Neural cell (in vitro differentiated cells): ENCODE results near the gene KLK7. TPM values are rescaled to one million over a fixed set of nuclear protein-coding genes. Genes with fewer than 3 reads are reported as not detected.

Source experiments
- H2AFZ ChIP-seq: fragments of 200-600, 300-800 bp; sonication (generic), shearing (Covaris generic); 2 replicates; pipeline ENCODE4 v1.6.0; 2014; ENCODE audit warnings: low read depth, mild to moderate bottlenecking, antibody characterized with exemption, low read length, moderate library complexity
- H3F3A ChIP-seq: fragments of 200-600 bp; shearing (Covaris generic); 2 replicates; pipeline ENCODE4 v1.6.1; 2016; ENCODE audit warnings: mild to moderate bottlenecking, moderate library complexity, mixed read lengths, antibody characterized with exemption, low read length; ENCODE audit not compliant: insufficient read depth, poor library complexity, severe bottlenecking
- H3K27ac ChIP-seq: fragments of 200-600, 300-800 bp; sonication (generic), shearing (Covaris generic); 2 replicates; pipeline ENCODE4 v1.5.1; 2014; ENCODE audit warnings: mild to moderate bottlenecking, low read length, moderate library complexity
- H3K27me3 ChIP-seq: fragments of 300-800, 200-600 bp; sonication (generic), shearing (Covaris generic); 2 replicates; pipeline ENCODE4 v1.6.0; 2014; ENCODE audit warnings: mild to moderate bottlenecking, low read depth, low read length, moderate library complexity; ENCODE audit not compliant: insufficient read depth
- H3K36me3 ChIP-seq: fragments of 300-800, 200-600 bp; sonication (generic), shearing (Covaris generic); 2 replicates; pipeline ENCODE4 v1.5.1; 2014; ENCODE audit warnings: mild to moderate bottlenecking, antibody characterized with exemption, low read length, moderate library complexity; ENCODE audit not compliant: insufficient read depth
- H3K4me2 ChIP-seq: fragments of 300-800, 200-600 bp; sonication (generic), shearing (Covaris generic); 2 replicates; pipeline ENCODE4 v1.6.0; 2014; ENCODE audit warnings: mild to moderate bottlenecking, low read length
- H3K4me3 ChIP-seq: fragments of 300-800, 200-600 bp; sonication (generic), shearing (Covaris generic); 2 replicates; pipeline ENCODE4 v1.5.1; 2014; ENCODE audit warnings: mild to moderate bottlenecking, low read length, moderate library complexity
- H3K79me2 ChIP-seq: fragments of 200-600 bp; shearing (Covaris generic); replicated peaks from 2 replicates; pipeline ENCODE4 v1.6.0; 2014; ENCODE audit warnings: mild to moderate bottlenecking, low read length, moderate library complexity; ENCODE audit not compliant: insufficient read depth
- H3K9ac ChIP-seq: fragments of 300-800, 200-600 bp; sonication (generic), shearing (Covaris generic); 2 replicates; pipeline ENCODE4 v1.6.1; 2016; ENCODE audit warnings: mild to moderate bottlenecking, low read length, mixed read lengths
- H3K9me2 ChIP-seq: fragments of 200-600 bp; shearing (Covaris generic); 2 replicates; pipeline ENCODE4 v1.6.1; 2016; ENCODE audit warnings: mild to moderate bottlenecking, low read length, mixed read lengths; ENCODE audit not compliant: insufficient read depth
- H3K9me3 ChIP-seq: fragments of 200-600, 300-800 bp; sonication (generic), shearing (Covaris generic); 2 replicates; pipeline ENCODE4 v1.6.1; 2016; ENCODE audit warnings: mild to moderate bottlenecking, mixed run types, low read length, moderate library complexity, mixed read lengths
- H4K20me1 ChIP-seq: fragments of 200-600 bp; shearing (Covaris generic); 2 replicates; pipeline ENCODE4 v1.6.1; 2016; ENCODE audit warnings: mild to moderate bottlenecking, mixed run types; ENCODE audit not compliant: insufficient read depth
- CTCF ChIP-seq: fragments of 450-650 bp; IDR thresholded peaks from 2 replicates; pipeline ENCODE4 v1.5.1; 2014; ENCODE audit warnings: antibody characterized with exemption, mild to moderate bottlenecking, moderate library complexity; ENCODE audit not compliant: poor library complexity, severe bottlenecking
- EP300 ChIP-seq: fragments of 450-650 bp; conservative IDR thresholded peaks from 2 replicates; pipeline ENCODE4 v1.6.1; 2014; ENCODE audit warnings: antibody characterized with exemption, mild to moderate bottlenecking, moderate library complexity; ENCODE audit not compliant: poor library complexity, severe bottlenecking
- EZH2 ChIP-seq: fragments of 200-600, 300-800 bp; shearing (Covaris generic), sonication (generic); IDR thresholded peaks from 2 replicates; pipeline ENCODE4 v1.6.1; 2014; ENCODE audit warnings: antibody characterized with exemption, low read length, borderline replicate concordance, mild to moderate bottlenecking; ENCODE audit not compliant: insufficient read depth, poor library complexity, severe bottlenecking
- MXI1 ChIP-seq: fragments of 450-650 bp; conservative IDR thresholded peaks from 2 replicates; pipeline ENCODE4 v1.6.1; 2014; ENCODE audit warnings: antibody characterized with exemption, mild to moderate bottlenecking; ENCODE audit not compliant: poor library complexity, severe bottlenecking
- POLR2AphosphoS5 ChIP-seq: IDR thresholded peaks from 2 replicates; pipeline ENCODE4 v1.6.1; 2012
- RAD21 ChIP-seq: fragments of 450-650 bp; conservative IDR thresholded peaks from 2 replicates; pipeline ENCODE4 v1.6.1; 2014; ENCODE audit warnings: antibody characterized with exemption, mild to moderate bottlenecking, moderate library complexity
- REST ChIP-seq: IDR thresholded peaks from 2 replicates; pipeline ENCODE4 v1.6.1; 2012; ENCODE audit warnings: borderline replicate concordance
- SMC3 ChIP-seq: fragments of 450-650 bp; conservative IDR thresholded peaks from 2 replicates; pipeline ENCODE4 v1.6.1; 2014; ENCODE audit warnings: antibody characterized with exemption, mild to moderate bottlenecking, moderate library complexity; ENCODE audit not compliant: poor library complexity
- TAF1 ChIP-seq: IDR thresholded peaks from 2 replicates; pipeline ENCODE4 v1.6.1; 2012; ENCODE audit warnings: low read depth
- polyA plus RNA-seq: library from polyadenylated mRNA; depleted of rRNA; stranded (reverse); fragments of >200 nt; gene quantifications from 2 replicates; pipeline ENCODE4 v1.2.3, GENCODE V29; 2014

Gene KLK7
- polyA plus RNA-seq, 1 donor from 2014 or later, result not detected

DNA sequence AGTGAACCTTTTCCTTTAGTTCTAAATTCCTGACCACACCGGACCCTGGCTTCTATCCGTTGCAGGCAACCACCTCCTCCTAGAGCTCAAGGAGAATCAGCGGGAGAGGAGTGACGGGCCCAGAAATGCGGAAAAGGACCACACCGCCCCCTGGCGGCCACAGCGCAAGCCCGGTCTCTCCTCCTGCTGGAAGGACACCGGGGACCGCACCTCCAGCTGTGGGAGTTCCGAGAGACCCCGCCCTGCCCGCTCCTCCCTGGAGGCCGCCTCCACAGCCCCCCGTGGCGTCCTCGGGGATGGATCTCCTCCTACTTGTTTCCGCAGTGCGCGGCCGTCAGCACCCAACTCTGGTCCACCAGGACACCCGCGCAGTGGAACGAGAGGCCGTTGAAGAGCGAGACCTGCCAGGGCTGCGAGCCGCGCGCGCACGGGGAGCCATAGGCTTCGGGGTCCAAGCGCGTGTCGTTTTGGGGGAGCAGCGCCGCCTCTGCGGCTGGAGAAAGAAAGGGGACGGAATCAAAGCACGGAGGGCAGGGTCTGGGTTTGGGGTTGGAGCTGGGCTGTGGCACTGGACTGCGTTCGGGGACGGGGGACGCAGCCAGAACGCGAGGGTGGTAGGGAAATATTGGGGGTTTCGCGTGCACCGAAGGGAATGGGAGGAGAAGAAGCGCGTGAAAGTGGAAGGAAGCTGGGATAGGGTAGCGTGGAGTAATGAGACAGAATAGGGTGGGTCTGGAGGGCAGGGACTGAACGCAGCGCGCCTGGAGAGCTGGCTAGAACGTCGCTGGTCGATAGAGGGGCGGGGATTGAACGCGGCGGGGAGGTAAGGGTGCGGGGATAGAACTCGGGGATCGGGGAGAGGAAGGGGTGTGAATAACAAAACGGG lies 33.3 kb upstream of the KLK7 start:
- peak overlapping the region; percentile 34 for H3K9ac ChIP-seq
- no peaks in the 10 kb centered on the region for H3K79me2 ChIP-seq
- H3K4me2 ChIP-seq, result peak overlapping the region; percentile 39
- peak overlapping the region; percentile 74 for H3K4me3 ChIP-seq
- H3K9me3 ChIP-seq, result no peaks in the 10 kb centered on the region
- no peak overlapping the region for H2AFZ ChIP-seq
- H3F3A ChIP-seq, result no peaks in the 10 kb centered on the region
- no peaks in the 10 kb centered on the region for H3K36me3 ChIP-seq
- no peak overlapping the region for H3K27ac ChIP-seq
- no peaks in the 10 kb centered on the region for H3K9me2 ChIP-seq
- peaks cover 53% of the 10 kb centered on the region for H3K27me3 ChIP-seq
- TF ChIP-seq REST (no peak), SMC3 (peak; percentile 68), POLR2AphosphoS5 (no peak), CTCF (peak; percentile 88), RAD21 (peak; percentile 60)
- no peaks in the 10 kb centered on the region for H4K20me1 ChIP-seq

GRCh38 chr19:51015691-51016267 lies 32.1 kb upstream of the KLK7 start:
- TF ChIP-seq EP300, result no peak
- TF ChIP-seq POLR2AphosphoS5, result no peak
- no peak for TF ChIP-seq EZH2
- TF ChIP-seq REST, result no peak
- no peak for TF ChIP-seq MXI1
- no peak for TF ChIP-seq CTCF
- no peak for TF ChIP-seq TAF1
- no peak for TF ChIP-seq SMC3
- TF ChIP-seq RAD21, result no peak
- Histone ChIP-seq H3K36me3 (no peaks in the 10 kb centered on the region), H3K9me3 (no peaks in the 10 kb centered on the region)

More at GRCh38 chr19:51015691-51016267, 32.1 kb upstream of the KLK7 start:
- H3K79me2 ChIP-seq, result no peaks in the 10 kb centered on the region
- no peak overlapping the region for H3K4me2 ChIP-seq
- no peaks in the 10 kb centered on the region for H3K9me2 ChIP-seq
- no peak overlapping the region for H3K4me3 ChIP-seq
- no peaks in the 10 kb centered on the region for H4K20me1 ChIP-seq
- no peak overlapping the region for H3K27ac ChIP-seq
- H3K9ac ChIP-seq, result no peak overlapping the region
- H3K27me3 ChIP-seq, result peaks cover 53% of the 10 kb centered on the region
- H2AFZ ChIP-seq, result no peak overlapping the region
- H3F3A ChIP-seq, result no peaks in the 10 kb centered on the region
